ENCODE results near the gene MARCOL.
"Not testable (repeated sequence)": the region's sequence is repeated elsewhere in the genome, so short reads cannot be mapped to it uniquely, and the experiment has no call there.

MARCOL gene

GRCh38 chr5:148268566-148268965, 30.2 kb downstream of the MARCOL start, which contains the start of gene SPINK13:
SPINK13 (plus strand) TSS chr5:148268794; CDS start chr5:148270073, 1,279 bp downstream.
- no peak for DNase-seq

GRCh38 chr5:148275129-148275528, 36.8 kb downstream of the MARCOL start:
- not testable (repeated sequence) for DNase-seq

GRCh38 chr5:148280893-148281292, 42.6 kb downstream of the MARCOL start:
- not testable (repeated sequence) for DNase-seq

GRCh38 chr5:148281336-148281735, 43.0 kb downstream of the MARCOL start:
- DNase-seq, result not testable (repeated sequence)

- no peak for DNase-seq
Measured at GRCh38 chr5:148290271-148291195, 52.2 kb downstream of the MARCOL start.
